Activated naive CD8-positive, alpha-beta T cell treated with anti-CD3 and anti-CD28 coated beads, Interleukin-2, amount 10 ng/mL, durations not matched to agents 7 days and 5 days (primary cell): Measurements from ENCODE around the gene PGRMC1. TPM values are rescaled to one million over a fixed set of nuclear protein-coding genes. Genes with fewer than 3 reads are reported as not detected.
"Not testable (repeated sequence)": the region's sequence is repeated elsewhere in the genome, so short reads cannot be mapped to it uniquely, and the experiment has no call there.

Experiments
- ATAC-seq: fragments of 150-1000 bp; cut with Tn5 transposase; one replicate; pipeline ENCODE4 v1.10.0; 2021; ENCODE audit warnings: low read depth, moderate library complexity
- POLR2A ChIA-PET: fragments of 350-600 bp; sonication (Branson Sonifier 250); formaldehyde crosslinking; loops from one replicate; lab custom pipeline; 2021; ENCODE audit warnings: antibody characterized with exemption; lab: Charles Lee
- DNase-seq: peaks from one replicate; pipeline ENCODE4 v3.0.0; 2021
- H3K27ac Mint-ChIP-seq: one replicate; pipeline ENCODE4 v1.8.0; 2022; ENCODE audit warnings: mild to moderate bottlenecking, mixed read lengths
- H3K27me3 Mint-ChIP-seq: one replicate; pipeline ENCODE4 v1.8.0; 2022; ENCODE audit warnings: mild to moderate bottlenecking, moderate library complexity, mixed read lengths
- H3K36me3 Mint-ChIP-seq: one replicate; pipeline ENCODE4 v1.8.0; 2021; ENCODE audit warnings: mild to moderate bottlenecking, mixed read lengths
- H3K4me1 Mint-ChIP-seq: one replicate; pipeline ENCODE4 v1.8.0; 2021; ENCODE audit warnings: mixed read lengths
- H3K4me3 Mint-ChIP-seq: one replicate; pipeline ENCODE4 v1.8.0; 2022; ENCODE audit warnings: mild to moderate bottlenecking, moderate library complexity, mixed read lengths
- H3K9me3 Mint-ChIP-seq: one replicate; pipeline ENCODE4 v1.8.0; 2021; ENCODE audit warnings: mixed read lengths
- total RNA-seq, 2 experiments: library from RNA; stranded (reverse); gene quantifications; one replicate each; pipeline ENCODE4 v1.2.3, GENCODE V29; 2021

PGRMC1 gene
- 10 to 100 TPM; 24.4 to 24.9 TPM for total RNA-seq

- POLR2A ChIA-PET: interaction anchor here (1.5 kb wide), 1 partner anchor 232 kb away, joined by 3 read pairs; the partner anchor contains the start of gene SLC25A5
- peak; percentile 95 for ATAC-seq
These were observed at the start of gene PGRMC1 for GRCh38 chrX:119235872-119236622. TSS of gene PGRMC1 (plus strand) at chrX:119236285. CDS start at chrX:119236364, 79 bp downstream.

GRCh38 chrX:119186763-119187162, 49.3 kb upstream of the PGRMC1 start:
- Mint-ChIP-seq H3K4me1 (no peaks in the 10 kb centered on the region), H3K9me3 (no peaks in the 10 kb centered on the region), H3K27ac (no peak overlapping the region), H3K36me3 (no peaks in the 10 kb centered on the region), H3K4me3 (no peak overlapping the region), H3K27me3 (peaks cover 3% of the 10 kb centered on the region)
- DNase-seq (no peak), ATAC-seq (no peak)
- POLR2A ChIA-PET: no interaction called here

More at GRCh38 chrX:119235872-119236622, at the start of gene PGRMC1:
- peak; percentile 81 for DNase-seq
- H3K27me3 Mint-ChIP-seq: peaks cover 6% of the 10 kb centered on the region
- H3K4me1 Mint-ChIP-seq: peaks cover 24% of the 10 kb centered on the region
- peaks cover 11% of the 10 kb centered on the region for H3K36me3 Mint-ChIP-seq
- peak within 1 kb of the TSS; percentile 90 for H3K27ac Mint-ChIP-seq
- peak within 1 kb of the TSS; percentile 99 for H3K4me3 Mint-ChIP-seq
- H3K9me3 Mint-ChIP-seq: no peaks in the 10 kb centered on the region

GRCh38 chrX:119187298-119187697, 48.8 kb upstream of the PGRMC1 start:
- POLR2A ChIA-PET: no interaction called here
- no peak overlapping the region for H3K4me3 Mint-ChIP-seq
- H3K9me3 Mint-ChIP-seq: no peaks in the 10 kb centered on the region
- ATAC-seq (no peak), DNase-seq (no peak)
- H3K36me3 Mint-ChIP-seq: no peaks in the 10 kb centered on the region
- peaks cover 3% of the 10 kb centered on the region for H3K27me3 Mint-ChIP-seq
- H3K4me1 Mint-ChIP-seq: no peaks in the 10 kb centered on the region
- H3K27ac Mint-ChIP-seq: no peak overlapping the region

GRCh38 chrX:119189115-119189514, 47.0 kb upstream of the PGRMC1 start:
- Mint-ChIP-seq H3K27ac (no peak overlapping the region), H3K4me3 (no peak overlapping the region), H3K27me3 (no peaks in the 10 kb centered on the region), H3K4me1 (no peaks in the 10 kb centered on the region), H3K9me3 (no peaks in the 10 kb centered on the region), H3K36me3 (no peaks in the 10 kb centered on the region)
- POLR2A ChIA-PET: no interaction called here
- no peak for DNase-seq
- ATAC-seq: no peak

GRCh38 chrX:119189595-119189994, 46.5 kb upstream of the PGRMC1 start:
- no peaks in the 10 kb centered on the region for H3K4me1 Mint-ChIP-seq
- H3K36me3 Mint-ChIP-seq: no peaks in the 10 kb centered on the region
- DNase-seq (no peak), ATAC-seq (no peak)
- no peak overlapping the region for H3K4me3 Mint-ChIP-seq
- no peak overlapping the region for H3K27ac Mint-ChIP-seq
- no peaks in the 10 kb centered on the region for H3K27me3 Mint-ChIP-seq
- no peaks in the 10 kb centered on the region for H3K9me3 Mint-ChIP-seq
- POLR2A ChIA-PET: no interaction called here

DNA sequence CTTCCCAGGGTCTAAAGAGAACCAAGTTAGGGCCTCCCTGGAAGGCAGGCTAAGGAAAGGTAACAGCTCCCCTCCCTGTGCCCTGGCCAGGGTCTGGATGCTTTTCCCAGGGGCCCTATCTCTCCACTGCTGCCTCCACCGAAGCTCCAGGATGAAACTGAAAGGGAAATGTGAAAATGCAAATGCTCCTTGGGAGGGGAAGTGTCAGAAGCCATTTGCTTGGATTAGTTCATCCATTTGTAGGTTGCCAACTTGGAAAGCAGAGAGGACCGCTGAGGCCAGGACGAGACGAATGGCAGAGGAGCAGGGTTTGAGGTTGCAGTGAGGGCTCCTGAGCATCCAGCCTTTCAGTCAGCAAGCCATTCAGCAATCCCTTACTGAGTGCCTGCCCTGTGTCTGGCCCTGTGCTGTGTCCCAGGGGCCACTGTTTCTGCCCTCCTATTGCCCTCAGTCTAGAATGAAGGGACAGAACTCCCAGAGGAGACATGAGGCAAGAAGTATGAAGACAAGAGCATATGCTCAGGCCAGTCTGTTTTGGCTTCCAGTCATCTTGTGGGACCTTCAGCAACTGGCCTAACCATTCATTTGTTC, 45.9 kb upstream of the PGRMC1 start:
- Mint-ChIP-seq H3K27ac (no peak overlapping the region), H3K4me1 (no peaks in the 10 kb centered on the region), H3K27me3 (no peaks in the 10 kb centered on the region), H3K36me3 (no peaks in the 10 kb centered on the region), H3K9me3 (no peaks in the 10 kb centered on the region), H3K4me3 (no peak overlapping the region)
- ATAC-seq (no peak), DNase-seq (no peak)
- POLR2A ChIA-PET: no interaction called here

DNA sequence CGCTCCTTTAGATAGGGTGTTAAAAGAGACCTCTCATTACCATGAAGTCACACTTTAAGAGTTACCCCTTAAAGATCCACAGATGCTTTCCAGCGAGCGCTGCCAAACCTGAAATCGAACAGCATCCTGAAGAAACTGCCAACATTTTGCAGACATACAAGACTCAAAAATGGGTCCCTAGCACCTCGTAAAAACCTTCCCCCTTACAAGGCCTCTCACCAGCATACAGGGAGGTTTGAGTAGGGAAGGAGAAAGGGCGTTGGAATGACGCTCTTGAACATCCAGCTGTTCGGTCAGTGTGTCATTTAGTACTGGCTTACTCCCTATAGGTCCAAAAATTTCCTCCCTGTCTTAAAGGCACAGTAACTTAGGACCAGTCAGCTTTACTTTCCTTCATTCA, 45.3 kb upstream of the PGRMC1 start:
- no peak for DNase-seq
- Mint-ChIP-seq H3K27me3 (no peaks in the 10 kb centered on the region), H3K27ac (no peak overlapping the region), H3K4me3 (no peak overlapping the region), H3K9me3 (no peaks in the 10 kb centered on the region), H3K36me3 (no peaks in the 10 kb centered on the region), H3K4me1 (no peaks in the 10 kb centered on the region)
- POLR2A ChIA-PET: no interaction called here
- no peak for ATAC-seq

GRCh38 chrX:119194621-119195020, 41.5 kb upstream of the PGRMC1 start:
- no peak overlapping the region for H3K4me3 Mint-ChIP-seq
- POLR2A ChIA-PET: no interaction called here
- H3K27me3 Mint-ChIP-seq: peaks cover 5% of the 10 kb centered on the region
- ATAC-seq: no peak
- H3K4me1 Mint-ChIP-seq: no peaks in the 10 kb centered on the region
- no peaks in the 10 kb centered on the region for H3K9me3 Mint-ChIP-seq
- no peak for DNase-seq
- H3K27ac Mint-ChIP-seq: no peak overlapping the region
- H3K36me3 Mint-ChIP-seq: no peaks in the 10 kb centered on the region

DNA sequence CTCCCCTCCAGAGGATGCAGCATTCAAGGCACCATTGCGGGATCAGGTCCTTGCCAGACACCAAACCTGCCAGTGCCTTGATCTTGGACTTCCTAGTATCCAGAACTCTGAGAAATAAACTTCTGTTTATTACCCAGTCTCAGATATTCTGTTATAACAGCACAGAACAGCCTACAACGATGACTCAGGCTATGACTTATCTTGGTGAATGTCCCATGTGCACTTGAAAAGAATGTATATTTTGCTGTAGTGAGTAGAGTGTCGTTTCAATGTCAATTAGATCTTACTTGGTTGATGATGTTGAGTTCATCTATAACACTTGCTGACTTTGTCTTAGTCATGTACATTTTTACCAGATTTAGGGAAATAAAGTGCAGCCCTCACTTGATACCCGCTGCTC, 34.5 kb upstream of the PGRMC1 start:
- no peak for ATAC-seq
- no peak for DNase-seq
- H3K9me3 Mint-ChIP-seq: no peaks in the 10 kb centered on the region
- no peaks in the 10 kb centered on the region for H3K4me1 Mint-ChIP-seq
- no peaks in the 10 kb centered on the region for H3K36me3 Mint-ChIP-seq
- H3K4me3 Mint-ChIP-seq: no peak overlapping the region
- POLR2A ChIA-PET: no interaction called here
- peaks cover 20% of the 10 kb centered on the region for H3K27me3 Mint-ChIP-seq
- no peak overlapping the region for H3K27ac Mint-ChIP-seq

GRCh38 chrX:119206203-119206602, 29.9 kb upstream of the PGRMC1 start:
- POLR2A ChIA-PET: no interaction called here
- Mint-ChIP-seq H3K4me1 (no peaks in the 10 kb centered on the region), H3K9me3 (no peaks in the 10 kb centered on the region), H3K36me3 (no peaks in the 10 kb centered on the region), H3K27ac (no peak overlapping the region), H3K27me3 (peaks cover 15% of the 10 kb centered on the region), H3K4me3 (no peak overlapping the region)
- no peak for ATAC-seq
- no peak for DNase-seq

DNA sequence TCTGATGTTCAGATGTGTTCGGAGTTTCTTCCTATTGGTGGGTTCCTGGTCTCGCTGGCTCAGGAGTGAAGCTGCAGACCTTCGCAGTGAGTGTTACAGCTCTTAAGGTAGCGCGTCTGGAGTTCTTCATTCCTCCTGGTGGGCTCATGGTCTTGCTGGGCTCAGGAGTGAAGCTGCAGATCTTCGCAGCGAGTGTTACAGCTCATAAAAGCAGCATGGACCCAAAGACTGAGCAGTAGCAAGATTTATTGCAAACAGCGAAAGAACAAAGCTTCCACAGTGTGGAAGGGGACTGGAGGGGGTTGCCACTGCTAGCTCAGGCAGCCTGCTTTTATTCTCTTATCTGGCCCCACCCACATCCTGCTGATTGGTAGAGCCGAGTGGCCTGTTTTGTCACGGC, 28.6 kb upstream of the PGRMC1 start:
- H3K4me3 Mint-ChIP-seq, H3K36me3 Mint-ChIP-seq, H3K27ac Mint-ChIP-seq, DNase-seq, ATAC-seq, POLR2A ChIA-PET, H3K4me1 Mint-ChIP-seq, H3K9me3 Mint-ChIP-seq: not testable (repeated sequence)
- H3K27me3 Mint-ChIP-seq: peaks cover 15% of the 10 kb centered on the region

- Mint-ChIP-seq H3K27me3 (peaks cover 17% of the 10 kb centered on the region), H3K36me3 (no peaks in the 10 kb centered on the region), H3K27ac (no peak overlapping the region), H3K4me3 (no peak overlapping the region), H3K4me1 (no peaks in the 10 kb centered on the region), H3K9me3 (no peaks in the 10 kb centered on the region)
- ATAC-seq (no peak), DNase-seq (no peak)
- POLR2A ChIA-PET: no interaction called here
These were observed 27.6 kb upstream of the PGRMC1 start for GRCh38 chrX:119208401-119209057.

GRCh38 chrX:119210931-119211648, 25.0 kb upstream of the PGRMC1 start:
- POLR2A ChIA-PET, H3K27ac Mint-ChIP-seq, H3K4me3 Mint-ChIP-seq, H3K9me3 Mint-ChIP-seq, DNase-seq, H3K4me1 Mint-ChIP-seq, ATAC-seq, H3K36me3 Mint-ChIP-seq: not testable (repeated sequence)
- peaks cover 10% of the 10 kb centered on the region for H3K27me3 Mint-ChIP-seq
